ACHN (cell line): ENCODE measurements around the gene LTBP2.

Experiments
- DNase-seq: peaks from one replicate; pipeline ENCODE4 v3.0.0-alpha.2; 2015
- in situ Hi-C: cut with HindIII; loops from 2 replicates; pipeline ENCODE4 v1.10.0; 2017; ENCODE audit warnings: low sequenced_read_pairs, low pct_ligation_motif_present, low pct_unique_long_range_greater_than_20kb

Gene LTBP2

GRCh38 chr14:74579447-74580274 is 32.4 kb downstream of the LTBP2 start:
- in situ Hi-C loops: no loop called here

GRCh38 chr14:74578479-74578878 is 33.6 kb downstream of the LTBP2 start:
- no peak for DNase-seq
- in situ Hi-C loops: no loop called here

More at GRCh38 chr14:74579447-74580274, 32.4 kb downstream of the LTBP2 start:
- peak; percentile 38 for DNase-seq

GRCh38 chr14:74577948-74578275 is 34.1 kb downstream of the LTBP2 start:
- in situ Hi-C loops: no loop called here
- no peak for DNase-seq

GRCh38 chr14:74577247-74577947 is 34.6 kb downstream of the LTBP2 start:
- in situ Hi-C loops: no loop called here
- no peak for DNase-seq

- in situ Hi-C loops: no loop called here
- DNase-seq: no peak
These were observed 36.1 kb downstream of the LTBP2 start for GRCh38 chr14:74575936-74576335.

GRCh38 chr14:74575507-74575906 is 36.5 kb downstream of the LTBP2 start:
- in situ Hi-C loops: no loop called here
- no peak for DNase-seq

GRCh38 chr14:74574706-74575105 is 37.3 kb downstream of the LTBP2 start:
- no peak for DNase-seq
- in situ Hi-C loops: no loop called here

- no peak for DNase-seq
- in situ Hi-C loops: no loop called here
These were observed 38.0 kb downstream of the LTBP2 start for GRCh38 chr14:74574090-74574433.

- in situ Hi-C loops: no loop called here
- DNase-seq: peak; percentile 33
These were observed 38.5 kb downstream of the LTBP2 start for GRCh38 chr14:74573421-74574089.

- in situ Hi-C loops: no loop called here
- DNase-seq: peak; percentile 9
These were observed 39.2 kb downstream of the LTBP2 start for GRCh38 chr14:74572726-74573301.

GRCh38 chr14:74571901-74572725 is 39.9 kb downstream of the LTBP2 start:
- in situ Hi-C loops: no loop called here
- DNase-seq: peak; percentile 95

GRCh38 chr14:74571441-74571841 is 40.6 kb downstream of the LTBP2 start:
- DNase-seq: peak; percentile 12

GRCh38 chr14:74570696-74571095 is 41.3 kb downstream of the LTBP2 start:
- in situ Hi-C loops: no loop called here
- no peak for DNase-seq

More at GRCh38 chr14:74571441-74571841, 40.6 kb downstream of the LTBP2 start:
- in situ Hi-C loops: no loop called here

GRCh38 chr14:74569806-74570591 is 42.0 kb downstream of the LTBP2 start:
- no peak for DNase-seq
- in situ Hi-C loops: no loop called here

- in situ Hi-C loops: no loop called here
- no peak for DNase-seq
These were observed 42.6 kb downstream of the LTBP2 start for GRCh38 chr14:74569387-74569786.

- in situ Hi-C loops: no loop called here
- DNase-seq: no peak
These were observed 43.1 kb downstream of the LTBP2 start for GRCh38 chr14:74568911-74569310.

- in situ Hi-C loops: no loop called here
- no peak for DNase-seq
These were observed 43.7 kb downstream of the LTBP2 start for GRCh38 chr14:74568380-74568649.
